ENCODE results near the gene TRIM71. TPM values are rescaled to one million over a fixed set of nuclear protein-coding genes. Genes with fewer than 3 reads are reported as not detected.
A peak's percentile ranks its signal among the peaks of the same experiment; 100 is the strongest.

The TRIM71 gene
- total and polyA plus RNA-seq, 2 donors (not counting 1 experiment from before 2014, with no cell fraction given): not detected

DNA sequence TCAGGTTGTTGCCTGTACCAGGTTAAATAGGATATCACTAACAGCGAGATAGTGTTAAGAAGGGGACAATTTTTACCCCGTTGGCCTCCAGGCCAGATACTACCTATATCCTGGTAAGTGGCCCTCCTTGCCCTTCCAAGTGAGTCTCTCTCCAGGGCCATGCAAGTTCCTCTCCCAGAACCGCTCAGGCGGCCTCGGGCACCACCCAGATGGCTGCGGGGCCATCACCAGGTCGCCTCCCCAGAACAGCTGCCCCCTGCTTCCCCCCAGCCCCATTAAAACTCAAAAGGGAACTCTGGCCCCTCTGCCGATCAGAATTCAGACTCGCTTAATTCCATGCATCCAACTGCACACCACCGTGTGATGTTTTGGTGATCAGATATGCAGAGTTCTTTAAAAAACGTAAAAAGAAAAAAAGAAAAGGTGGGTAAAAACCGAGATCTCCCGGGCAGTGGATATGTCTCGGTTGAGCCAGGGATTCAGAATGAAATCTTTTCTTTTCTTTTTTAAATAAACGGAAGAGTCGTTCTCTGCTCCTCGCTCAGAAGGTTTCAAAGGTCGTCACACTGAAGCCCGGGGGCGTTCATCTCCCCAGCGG lies 1.9 kb upstream of the TRIM71 start:
- Histone ChIP-seq H3K36me3 (replicated peaks in 1 of 2; ENCODE audit: control extremely low read depth in 1 of 2, control insufficient read depth in 1 of 2, extremely low read depth in 1 of 2, insufficient read depth in 2 of 2, low read length in 1 of 2) (no peaks in the 10 kb centered on the region), H3K9ac (ENCODE audit: low read length) (no peak overlapping the region), H3K4me1 (ENCODE audit: control insufficient read depth in 2 of 2, insufficient read depth in 2 of 2, low read length in 2 of 2) (peaks cover 14 to 23% of the 10 kb centered on the region in 2 donors), H3K4me3 (ENCODE audit: control extremely low read depth in 1 of 5, extremely low read depth in 1 of 5, insufficient read depth in 1 of 5, low read depth in 2 of 5, low read length in 4 of 5) (no peak overlapping the region), H4K20me1 (ENCODE audit: control insufficient read depth, insufficient read depth, low read length, poor library complexity, severe bottlenecking) (no peaks in the 10 kb centered on the region), H3K4me2 (replicated peaks; ENCODE audit: low read depth, low read length, poor library complexity, severe bottlenecking) (peak overlapping the region; percentile 79), H3K9me3 (ENCODE audit: control extremely low read depth in 1 of 3, control insufficient read depth in 2 of 3, insufficient read depth in 1 of 3, low read length in 2 of 3) (no peaks in the 10 kb centered on the region), H3K27me3 (replicated peaks in 1 of 4; ENCODE audit: control extremely low read depth in 1 of 4, control insufficient read depth in 3 of 4, insufficient read depth in 4 of 4, low read length in 3 of 4) (peaks cover 0 to 27% (median 15%) of the 10 kb centered on the region in 4 experiments), H3K27ac (ENCODE audit: low read length in 2 of 2) (no peak overlapping the region), H2AFZ (ENCODE audit: insufficient read depth, low read depth, low read length, poor library complexity, severe bottlenecking) (no peak overlapping the region), H3K79me2 (ENCODE audit: control insufficient read depth, insufficient read depth, low read length) (no peaks in the 10 kb centered on the region)
- Mint-ChIP-seq H3K4me1 (peaks cover 30% of the 10 kb centered on the region), H3K27ac (no peak overlapping the region), H3K4me3 (peak overlapping the region; percentile 58), H3K9me3 (ENCODE audit: insufficient read depth) (no peaks in the 10 kb centered on the region), H3K27me3 (peaks cover 44% of the 10 kb centered on the region)
- TF ChIP-seq EZH2 (IDR thresholded peaks at IDR 0.05; ENCODE audit: borderline replicate concordance, insufficient read depth, low read depth, low read length, poor library complexity, severe bottlenecking) (no peak), CTCF (IDR thresholded peaks at IDR 0.05) (no peak)
- no peak for ATAC-seq (ENCODE audit: low read depth)
- 42% methylated on average over 7 of the region's 21 CpGs for WGBS (ENCODE audit: insufficient coverage)
- intact Hi-C loops (cut with micrococcal nuclease): no loop called here
- no peak for DNase-seq
- ChIA-PET CTCF (no interaction called here), POLR2A (no interaction called here)

DNA sequence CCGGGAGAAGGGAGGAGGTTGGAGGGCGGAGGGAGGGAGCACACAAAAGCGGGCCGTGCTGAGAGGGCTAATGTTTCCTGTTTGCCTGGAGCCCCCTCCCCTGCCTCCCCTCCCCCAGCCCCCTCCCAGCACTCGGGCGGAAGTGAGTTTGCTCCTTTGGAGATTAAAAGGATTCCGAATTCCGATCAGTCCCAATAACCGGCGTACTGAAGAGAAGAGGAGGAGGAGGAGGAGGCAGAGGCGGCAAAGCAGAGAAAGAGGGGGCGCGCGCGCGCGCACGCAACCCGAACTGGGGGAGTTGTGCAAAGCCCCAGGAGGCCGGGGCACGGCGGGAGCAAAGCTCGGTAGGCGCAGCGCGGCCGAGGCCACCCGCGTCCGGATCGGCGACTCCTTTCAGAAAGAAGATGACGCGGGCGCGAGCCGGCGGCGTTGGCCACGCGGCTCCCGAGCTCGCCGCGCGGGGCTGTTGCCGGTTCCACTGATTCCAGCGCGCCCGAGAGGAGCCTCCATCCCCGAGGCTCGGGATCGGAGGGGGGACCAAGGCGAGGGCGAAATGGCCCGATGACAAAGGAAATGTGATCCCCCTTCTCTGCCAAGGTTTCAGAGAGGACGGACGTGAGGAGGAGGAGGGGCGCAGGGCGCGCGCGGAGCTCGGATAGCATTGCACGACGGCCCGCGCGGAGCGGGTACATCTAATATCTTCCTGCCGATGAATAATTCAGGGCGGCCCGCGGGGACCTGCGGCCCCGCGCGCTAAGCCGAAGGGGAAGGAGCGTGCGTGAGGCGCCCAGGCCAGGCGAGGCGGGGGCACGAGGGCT lies 1.1 kb upstream of the TRIM71 start:
- no peaks in the 10 kb centered on the region for H3K36me3 ChIP-seq (replicated peaks in 1 of 2; ENCODE audit: control extremely low read depth in 1 of 2, control insufficient read depth in 1 of 2, extremely low read depth in 1 of 2, insufficient read depth in 2 of 2, low read length in 1 of 2)
- H3K4me2 ChIP-seq (replicated peaks; ENCODE audit: low read depth, low read length, poor library complexity, severe bottlenecking): peak overlapping the region; percentile 79
- peak overlapping the region; percentile 22 for H2AFZ ChIP-seq (ENCODE audit: insufficient read depth, low read depth, low read length, poor library complexity, severe bottlenecking)
- intact Hi-C loops (cut with micrococcal nuclease): no loop called here
- no peaks in the 10 kb centered on the region for H3K9me3 Mint-ChIP-seq (ENCODE audit: insufficient read depth)
- no peaks in the 10 kb centered on the region for H4K20me1 ChIP-seq (ENCODE audit: control insufficient read depth, insufficient read depth, low read length, poor library complexity, severe bottlenecking)
- no peaks in the 10 kb centered on the region for H3K79me2 ChIP-seq (ENCODE audit: control insufficient read depth, insufficient read depth, low read length)
- 2% methylated on average over 79 of the region's 85 CpGs for WGBS (ENCODE audit: insufficient coverage)
- ChIA-PET CTCF (no interaction called here), POLR2A (no interaction called here)
- peaks cover 0 to 30% (median 15%) of the 10 kb centered on the region in 4 experiments for H3K27me3 ChIP-seq (replicated peaks in 1 of 4; ENCODE audit: control extremely low read depth in 1 of 4, control insufficient read depth in 3 of 4, insufficient read depth in 4 of 4, low read length in 3 of 4)
- H3K4me3 ChIP-seq (ENCODE audit: control extremely low read depth in 1 of 5, extremely low read depth in 1 of 5, insufficient read depth in 1 of 5, low read depth in 2 of 5, low read length in 4 of 5): peak overlapping the region in 4 of 5 experiments; percentile 25 to 46 (median 44)
- no peak for ATAC-seq (ENCODE audit: low read depth)
- peak overlapping the region; percentile 47 for H3K9ac ChIP-seq (ENCODE audit: low read length)
- peaks cover 14 to 23% of the 10 kb centered on the region in 2 donors for H3K4me1 ChIP-seq (ENCODE audit: control insufficient read depth in 2 of 2, insufficient read depth in 2 of 2, low read length in 2 of 2)
- peak; percentile 48 for DNase-seq
- H3K27me3 Mint-ChIP-seq: peaks cover 43% of the 10 kb centered on the region
- peak overlapping the region; percentile 77 for H3K4me3 Mint-ChIP-seq
- TF ChIP-seq CTCF (IDR thresholded peaks at IDR 0.05) (no peak), EZH2 (IDR thresholded peaks at IDR 0.05; ENCODE audit: borderline replicate concordance, insufficient read depth, low read depth, low read length, poor library complexity, severe bottlenecking) (no peak)
- no peak overlapping the region for H3K27ac ChIP-seq (ENCODE audit: low read length in 2 of 2)
- peaks cover 30% of the 10 kb centered on the region for H3K4me1 Mint-ChIP-seq
- no peak overlapping the region for H3K27ac Mint-ChIP-seq
- H3K9me3 ChIP-seq (ENCODE audit: control extremely low read depth in 1 of 3, control insufficient read depth in 2 of 3, insufficient read depth in 1 of 3, low read length in 2 of 3): no peaks in the 10 kb centered on the region
